Stimulated activated CD4-positive, alpha-beta T cell treated with anti-CD3 and anti-CD28 coated beads, Interleukin-4, amount 100 ng/mL, for 1 hour (primary cell): ENCODE results near the gene OXLD1.
"Not testable (repeated sequence)": the region's sequence is repeated elsewhere in the genome, so short reads cannot be mapped to it uniquely, and the experiment has no call there.

Experiments used
- DNase-seq: peaks from one replicate; pipeline ENCODE4 v3.0.0-alpha.2; 2020

The OXLD1 gene

DNA sequence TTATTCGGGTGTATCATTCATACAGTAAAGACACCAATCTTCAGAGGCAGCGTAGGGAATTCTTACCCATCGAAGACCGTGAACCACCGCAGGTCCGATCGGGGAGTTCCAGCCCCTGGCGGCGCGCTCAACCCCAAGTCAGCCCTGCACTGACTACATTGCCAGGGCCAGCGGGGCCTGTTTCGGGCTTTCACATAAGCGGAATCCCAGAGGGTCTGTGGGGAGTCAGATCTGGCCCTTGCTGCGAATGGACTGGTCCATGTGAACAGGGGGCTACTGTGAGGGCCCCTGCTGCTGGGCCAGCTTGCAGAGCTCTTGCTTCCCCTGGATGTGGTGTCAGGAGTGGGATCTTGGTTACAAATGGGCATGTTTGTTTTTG, 17.7 kb downstream of the OXLD1 start:
- no peak for DNase-seq

- DNase-seq: no peak
Measured at GRCh38 chr17:81648013-81648706, 18.2 kb downstream of the OXLD1 start.

DNA sequence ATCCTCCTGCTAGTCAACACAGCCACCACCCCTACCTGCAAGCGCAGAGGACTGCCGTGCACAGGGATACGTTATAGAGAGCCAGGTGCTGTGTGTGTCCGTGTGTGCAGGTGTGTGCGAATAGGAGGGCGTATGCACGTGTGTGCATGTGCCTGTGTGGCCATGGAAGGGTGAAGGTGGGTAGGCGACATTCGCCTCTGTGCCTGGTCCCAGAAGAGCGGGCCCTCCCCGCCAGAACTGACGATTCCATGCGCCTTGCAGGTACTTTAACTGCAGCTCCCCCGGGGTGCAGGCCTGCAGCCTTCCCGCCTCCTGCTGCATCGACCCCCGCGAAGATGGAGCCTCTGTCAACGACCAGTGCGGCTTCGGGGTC, 18.8 kb downstream of the OXLD1 start:
- no peak for DNase-seq

GRCh38 chr17:81646869-81647600, 19.4 kb downstream of the OXLD1 start:
- no peak for DNase-seq

DNA sequence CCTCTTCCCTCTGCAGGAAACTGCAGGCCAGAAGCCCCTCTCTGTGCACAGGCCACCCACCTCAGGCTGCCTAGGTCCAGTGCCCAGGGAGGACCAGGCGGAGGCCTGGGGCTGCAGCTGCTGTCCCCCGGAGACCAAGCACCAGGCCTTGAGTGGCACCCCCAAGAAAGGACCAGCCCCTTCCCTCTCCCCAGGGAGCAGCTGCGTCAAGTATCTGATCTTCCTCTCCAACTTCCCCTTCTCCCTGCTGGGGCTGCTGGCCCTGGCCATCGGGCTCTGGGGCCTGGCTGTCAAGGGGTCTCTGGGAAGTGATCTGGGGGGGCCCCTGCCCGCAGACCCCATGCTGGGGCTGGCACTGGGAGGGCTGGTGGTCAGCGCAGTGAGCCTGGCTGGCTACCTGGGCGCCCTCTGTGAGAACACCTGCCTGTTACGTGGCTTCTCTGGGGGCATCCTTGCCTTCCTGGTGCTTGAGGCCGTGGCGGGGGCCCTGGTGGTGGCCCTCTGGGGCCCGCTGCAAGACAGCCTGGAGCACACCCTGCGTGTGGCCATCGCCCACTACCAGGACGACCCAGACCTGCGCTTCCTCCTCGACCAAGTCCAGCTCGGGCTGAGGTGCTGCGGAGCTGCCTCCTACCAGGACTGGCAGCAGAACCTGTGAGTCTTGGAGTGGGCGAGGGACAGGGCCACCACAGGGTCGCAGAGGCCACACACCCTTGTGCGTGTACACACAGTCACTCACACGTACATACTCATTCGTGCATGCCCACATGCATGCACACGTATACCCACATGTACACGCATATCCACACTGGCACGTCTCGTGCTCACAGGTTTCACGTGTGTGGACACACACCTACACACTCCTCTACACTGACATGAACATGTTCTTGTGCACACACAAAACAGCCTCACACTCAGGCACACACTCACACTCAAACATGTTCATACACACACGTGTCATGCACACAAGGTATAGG, 21.1 kb downstream of the OXLD1 start:
- no peak for DNase-seq

DNA sequence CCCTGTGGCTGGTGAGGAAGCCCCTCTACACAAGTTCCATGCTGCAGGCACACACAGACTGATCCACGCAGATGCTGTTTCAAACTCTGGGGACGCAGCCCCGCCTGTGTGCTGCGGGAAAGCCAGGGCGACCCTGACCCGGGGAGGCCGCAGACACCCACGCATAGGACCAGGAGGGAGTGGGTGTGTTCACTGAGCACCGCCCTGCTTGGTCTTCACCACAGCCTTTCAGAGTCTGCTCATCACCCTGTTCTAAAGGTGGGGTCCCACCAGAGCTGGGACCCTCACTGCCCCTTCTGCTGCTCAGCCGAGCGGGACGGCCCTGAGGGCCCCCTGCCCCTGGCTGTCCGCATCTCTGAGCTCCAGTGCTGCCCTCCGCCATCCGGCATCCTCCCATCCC, 21.9 kb downstream of the OXLD1 start:
- no peak for DNase-seq

- DNase-seq: no peak
Measured at GRCh38 chr17:81641825-81642489, 24.4 kb downstream of the OXLD1 start.

- no peak for DNase-seq
Measured at GRCh38 chr17:81640011-81640410, 26.4 kb downstream of the OXLD1 start.

GRCh38 chr17:81638683-81639082, 27.7 kb downstream of the OXLD1 start:
- DNase-seq: no peak

DNA sequence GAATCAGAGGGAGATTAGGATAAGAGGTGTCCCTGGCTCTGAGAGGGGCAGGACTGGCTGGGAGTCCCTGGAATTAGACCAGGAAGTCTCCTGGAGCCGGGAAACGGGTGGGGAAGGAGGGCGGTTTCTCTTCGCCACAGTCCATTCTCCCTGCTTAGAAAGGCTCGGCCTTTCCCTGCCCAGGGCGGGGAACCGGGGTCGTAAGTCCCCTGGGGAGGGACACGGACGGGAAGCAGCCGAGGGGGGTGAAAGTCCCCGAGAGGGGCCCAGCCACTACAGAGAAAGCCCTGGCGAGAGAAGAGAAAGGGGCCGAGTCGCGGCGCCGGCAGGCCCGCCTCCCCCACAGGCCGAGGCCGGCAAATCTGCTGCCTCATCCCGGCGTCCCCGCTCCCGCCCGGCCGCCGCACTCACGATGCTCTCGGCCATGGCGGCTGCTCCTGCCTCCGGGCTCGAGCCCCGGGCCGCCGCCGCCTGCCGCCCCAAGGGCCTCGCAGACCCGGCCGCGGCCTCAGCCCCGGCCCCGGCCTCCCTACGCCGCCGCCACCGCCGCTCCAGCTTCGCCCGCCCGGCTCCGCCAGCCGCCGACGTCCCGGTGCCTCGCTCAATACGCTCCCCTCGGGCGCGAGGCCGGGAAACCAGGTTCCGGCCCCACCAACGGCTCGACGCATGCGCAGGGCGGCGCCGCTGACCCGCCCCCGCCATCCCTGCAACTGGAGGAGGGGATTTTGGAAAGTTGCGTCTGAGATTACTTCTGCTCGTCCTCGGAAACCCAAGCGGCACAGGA, 29.7 kb downstream of the OXLD1 start, which contains the start of the genes NPLOC4 and TSPAN10:
NPLOC4 (minus strand) TSS at position 608 of the 784 bp plus-strand sequence; CDS start at position 426, 182 bp downstream.
TSPAN10 (plus strand) TSS at position 692 of the 784 bp plus-strand sequence. CDS start 5,217 bp downstream, outside the sequence.
- DNase-seq: peak; percentile 86

DNA sequence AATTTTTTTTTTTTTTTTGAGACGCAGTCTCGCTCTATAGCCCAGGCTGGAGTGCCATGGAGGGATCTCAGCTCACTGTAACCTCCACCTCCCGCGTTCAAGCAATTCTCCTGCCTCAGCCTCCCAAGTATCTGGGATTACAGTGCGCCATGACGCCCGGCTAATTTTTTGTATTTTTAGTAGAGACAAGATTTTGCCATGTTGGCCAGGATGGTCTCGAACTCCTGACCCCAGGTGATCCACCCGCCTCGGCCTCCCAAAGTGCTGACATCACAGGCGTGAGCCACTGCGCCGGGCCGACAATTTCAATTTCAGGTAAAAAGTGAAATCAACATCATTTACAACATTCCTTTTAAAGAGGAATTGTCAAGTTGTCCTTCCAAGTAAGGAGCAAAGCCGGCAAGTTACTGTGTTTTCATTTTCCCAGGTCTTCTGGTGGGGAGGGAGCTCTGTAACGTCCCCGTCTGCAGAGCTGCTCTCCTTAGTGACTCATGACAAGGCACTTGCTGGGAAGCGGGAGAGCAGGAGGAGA, 30.4 kb downstream of the OXLD1 start:
- no peak for DNase-seq

DNA sequence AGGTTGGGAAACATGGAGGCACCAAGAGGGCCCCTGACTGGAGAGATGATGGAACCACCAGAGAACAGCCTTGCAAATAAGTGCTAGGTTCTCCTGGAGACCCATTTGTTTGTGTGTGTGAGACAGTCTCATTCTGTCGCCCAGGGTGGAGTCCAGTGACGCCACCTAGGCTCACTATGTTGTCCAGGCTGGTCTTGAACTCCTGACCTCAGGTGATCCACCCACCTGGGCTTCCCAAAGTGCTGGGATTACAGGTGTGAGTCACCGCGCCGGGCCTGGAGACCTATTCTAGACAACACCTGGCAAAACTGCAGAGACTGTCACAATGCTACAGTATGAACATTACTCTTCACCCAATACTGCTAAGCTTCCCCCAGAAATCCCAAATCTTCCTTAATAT, 31.0 kb downstream of the OXLD1 start:
- DNase-seq: no peak

- DNase-seq: no peak
Measured at GRCh38 chr17:81631482-81631881, 34.9 kb downstream of the OXLD1 start.

- no peak for DNase-seq
Measured at GRCh38 chr17:81630274-81630673, 36.1 kb downstream of the OXLD1 start.

DNA sequence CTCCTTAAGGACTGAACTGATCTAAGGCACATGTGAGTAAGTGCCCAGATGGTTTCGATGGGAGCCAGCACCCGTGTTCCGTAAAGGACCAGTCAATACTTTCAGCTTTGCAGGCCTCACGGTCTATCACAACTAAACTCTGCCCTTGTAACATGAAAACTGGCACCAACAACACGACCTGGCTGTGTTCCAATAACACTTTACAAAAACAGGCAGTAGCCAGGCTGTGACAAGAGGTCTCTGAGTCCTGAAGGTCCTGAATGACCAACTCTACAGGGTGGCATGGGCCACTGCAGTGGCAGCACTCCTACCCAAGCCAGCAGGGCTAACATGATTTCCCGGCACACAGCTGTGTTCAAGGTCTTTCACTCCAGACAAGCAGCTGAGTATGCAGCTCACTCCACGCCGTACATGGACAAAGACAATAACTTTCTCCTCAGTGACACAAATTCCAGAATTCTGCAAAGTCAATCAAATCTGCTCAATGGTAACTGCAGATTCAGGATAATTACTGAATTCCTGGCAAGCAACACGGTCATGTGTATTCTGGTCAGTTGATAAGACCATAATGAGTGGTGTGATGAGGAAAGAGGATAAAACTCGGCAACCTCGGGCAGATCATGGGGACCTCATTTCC, 44.8 kb downstream of the OXLD1 start:
- DNase-seq: no peak

GRCh38 chr17:81618307-81618706, 48.1 kb downstream of the OXLD1 start:
- not testable (repeated sequence) for DNase-seq

DNA sequence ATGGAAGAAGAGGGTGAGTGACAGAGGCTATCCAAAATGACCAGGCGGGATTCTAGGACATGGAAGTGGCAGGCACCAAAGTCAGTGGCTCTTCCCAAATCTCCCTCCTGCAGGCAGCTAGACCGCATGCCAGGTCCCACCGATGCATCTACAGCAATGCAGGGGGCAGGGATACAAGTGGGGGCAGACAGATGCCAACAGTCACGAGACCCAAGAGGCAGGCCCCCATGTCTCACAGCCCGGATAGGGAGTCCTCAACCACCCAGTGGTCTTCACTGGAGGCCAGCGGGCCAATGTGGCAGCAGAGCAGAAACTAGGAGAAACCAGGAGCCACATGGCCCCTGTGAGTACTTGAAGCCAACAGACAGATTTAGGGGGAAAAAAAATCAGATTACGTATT, 49.5 kb downstream of the OXLD1 start:
- no peak for DNase-seq

- no peak for DNase-seq
Measured at GRCh38 chr17:81615401-81615930, 50.9 kb downstream of the OXLD1 start.
